ENCODE measurements around the gene GTF3C1.

The GTF3C1 gene

DNA sequence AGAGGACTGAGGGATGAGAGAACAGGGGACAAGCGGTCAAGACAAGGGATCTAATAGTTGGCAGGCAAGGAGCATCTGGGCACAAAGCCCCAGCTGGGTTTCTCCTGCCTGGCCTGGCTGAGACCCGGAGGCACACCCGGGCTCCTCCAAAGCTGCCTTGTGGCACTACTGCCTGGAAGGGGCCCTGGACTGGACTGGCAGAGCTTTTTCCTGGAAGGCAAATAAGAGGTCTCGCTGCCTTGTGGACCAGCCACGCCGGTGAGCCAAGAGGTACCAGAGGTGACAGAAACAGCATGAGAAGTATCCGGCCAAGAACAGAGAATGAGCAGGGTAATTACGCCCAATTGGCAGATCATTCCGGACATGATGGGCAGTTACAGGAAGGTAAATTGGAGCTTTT, 64.6 kb downstream of the GTF3C1 start:
- no peak for DNase-seq

- DNase-seq = no peak
These were observed 66.1 kb downstream of the GTF3C1 start for GRCh38 chr16:27483624-27484023.

DNA sequence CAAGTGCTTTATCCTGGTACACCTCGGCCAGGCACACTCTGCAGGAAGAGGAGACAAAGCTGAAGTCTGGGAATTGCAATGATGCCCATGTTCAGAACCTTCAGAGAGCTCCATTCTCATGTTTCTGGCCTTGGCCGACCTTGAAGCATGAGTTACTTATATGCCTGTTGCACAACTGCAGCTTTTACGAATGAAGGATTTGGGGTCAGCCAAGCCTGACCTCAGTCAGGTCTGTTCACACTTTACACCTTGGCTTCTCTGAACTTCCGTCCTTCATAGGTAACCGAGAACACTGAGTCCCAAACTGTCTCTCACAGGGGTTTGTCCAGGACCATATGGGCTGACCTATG, 66.7 kb downstream of the GTF3C1 start:
- DNase-seq = no peak

GRCh38 chr16:27482397-27483087, 67.2 kb downstream of the GTF3C1 start:
- DNase-seq = no peak

GRCh38 chr16:27481282-27481934, 68.3 kb downstream of the GTF3C1 start:
- no peak for DNase-seq

DNA sequence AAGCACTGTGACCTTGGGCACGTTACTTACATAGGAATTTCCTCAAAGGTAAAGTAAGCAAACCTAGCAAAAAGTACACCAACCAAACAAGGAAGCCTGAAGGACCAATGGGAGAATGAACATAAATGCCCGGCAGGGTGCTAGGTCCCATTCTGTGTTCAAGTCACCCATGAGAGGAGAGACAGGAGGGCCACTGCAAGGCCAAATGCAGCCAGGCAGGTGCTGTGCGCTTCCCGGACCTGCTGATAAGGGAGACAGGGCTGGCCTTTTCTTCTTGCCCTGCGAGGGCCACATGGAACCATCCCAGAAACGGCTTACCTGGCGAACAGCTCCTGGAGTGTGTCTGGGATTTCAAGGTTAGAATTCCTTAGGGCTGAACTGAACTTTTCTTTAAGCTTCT, 69.0 kb downstream of the GTF3C1 start:
- no peak for DNase-seq

- no peak for DNase-seq
These were observed 73.5 kb downstream of the GTF3C1 start for GRCh38 chr16:27476240-27476639.

GRCh38 chr16:27475561-27475960, 74.2 kb downstream of the GTF3C1 start:
- DNase-seq = no peak

GRCh38 chr16:27474921-27475320, 74.8 kb downstream of the GTF3C1 start:
- DNase-seq = no peak

GRCh38 chr16:27474041-27474440, 75.7 kb downstream of the GTF3C1 start:
- DNase-seq = no peak

DNA sequence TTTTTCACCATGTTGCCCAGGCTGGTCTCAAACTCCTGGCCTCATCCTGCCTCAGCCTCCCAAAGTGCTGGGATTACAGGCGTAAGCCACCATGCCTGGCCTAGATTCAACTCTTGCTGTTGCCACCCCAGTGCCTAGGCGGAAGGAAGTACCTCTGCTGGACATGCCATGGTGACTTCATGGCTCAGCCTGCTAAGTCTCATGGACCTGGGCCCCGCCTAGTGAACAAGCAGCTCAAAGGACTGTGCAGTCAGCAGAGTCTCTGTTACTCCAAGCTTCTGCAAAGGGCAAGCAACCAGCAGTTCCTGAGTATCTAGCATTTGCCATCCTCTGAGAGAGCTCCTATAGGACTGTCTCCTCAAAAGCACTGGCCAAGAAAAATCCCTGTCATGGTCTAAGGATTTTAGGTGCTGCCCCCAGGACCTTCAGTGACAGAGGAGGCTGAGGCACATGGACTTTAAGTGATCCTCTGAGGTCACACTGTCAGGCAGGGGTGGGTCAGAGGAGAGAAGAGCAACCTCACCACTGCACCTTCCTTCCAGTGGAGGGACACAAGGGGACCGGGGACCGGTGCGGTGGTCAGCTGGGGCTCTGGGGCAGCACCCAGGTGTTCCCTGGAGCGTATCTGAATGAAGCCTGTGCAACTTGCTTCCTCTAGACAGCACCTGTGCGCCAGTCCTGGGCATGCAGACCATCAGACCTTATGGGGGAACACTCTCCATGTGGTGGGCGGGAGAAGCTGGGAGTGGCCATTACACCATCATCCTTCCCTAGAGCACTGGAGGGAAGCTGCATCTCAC, 76.4 kb downstream of the GTF3C1 start:
- no peak for DNase-seq

DNA sequence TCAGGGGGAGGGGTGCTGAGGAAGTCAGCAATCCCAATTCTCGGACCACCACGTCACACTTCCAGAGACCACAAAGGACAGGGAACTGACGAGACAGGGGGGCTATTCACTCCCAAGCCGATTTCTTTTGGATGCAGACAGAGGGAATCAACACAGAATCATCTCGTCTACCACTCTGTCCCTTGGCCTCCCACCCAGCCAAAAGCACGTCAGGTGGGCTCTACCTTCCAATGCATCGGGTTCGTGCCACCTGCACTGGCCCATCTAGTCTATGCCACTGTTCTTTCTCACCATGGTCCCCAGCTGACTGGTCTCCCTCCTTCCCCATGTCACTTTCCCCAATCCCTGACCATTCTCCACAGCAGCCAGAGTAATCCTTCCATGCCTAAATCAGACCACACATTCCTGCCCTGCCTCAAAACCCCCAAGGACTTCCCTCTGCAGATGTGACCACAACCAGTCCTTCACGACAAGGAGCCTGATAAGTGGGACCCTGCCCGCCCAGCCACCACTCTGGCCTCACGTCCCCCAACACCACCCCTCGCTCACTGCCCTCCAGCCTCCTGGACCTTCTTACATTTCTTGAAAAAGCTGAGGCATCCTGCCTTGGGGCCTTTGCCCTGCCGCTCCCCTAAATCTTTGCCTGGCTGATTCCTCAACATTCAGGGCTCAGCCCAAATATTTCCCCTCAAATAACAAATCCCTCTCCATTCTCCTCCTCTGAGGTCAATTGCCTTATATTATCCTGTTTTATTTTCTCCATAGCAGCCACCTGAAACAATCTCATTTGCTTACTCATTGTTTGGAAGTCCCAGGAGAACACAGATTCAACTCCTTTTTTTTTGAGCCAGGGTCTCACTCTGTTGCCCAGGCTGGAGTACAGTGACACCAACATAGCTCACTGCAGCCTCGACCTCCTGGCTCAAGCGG, 77.4 kb downstream of the GTF3C1 start:
- DNase-seq = no peak

GRCh38 chr16:27471661-27472060, 78.1 kb downstream of the GTF3C1 start:
- no peak for DNase-seq

- DNase-seq = no peak
These were observed 78.9 kb downstream of the GTF3C1 start for GRCh38 chr16:27470567-27471431.

DNA sequence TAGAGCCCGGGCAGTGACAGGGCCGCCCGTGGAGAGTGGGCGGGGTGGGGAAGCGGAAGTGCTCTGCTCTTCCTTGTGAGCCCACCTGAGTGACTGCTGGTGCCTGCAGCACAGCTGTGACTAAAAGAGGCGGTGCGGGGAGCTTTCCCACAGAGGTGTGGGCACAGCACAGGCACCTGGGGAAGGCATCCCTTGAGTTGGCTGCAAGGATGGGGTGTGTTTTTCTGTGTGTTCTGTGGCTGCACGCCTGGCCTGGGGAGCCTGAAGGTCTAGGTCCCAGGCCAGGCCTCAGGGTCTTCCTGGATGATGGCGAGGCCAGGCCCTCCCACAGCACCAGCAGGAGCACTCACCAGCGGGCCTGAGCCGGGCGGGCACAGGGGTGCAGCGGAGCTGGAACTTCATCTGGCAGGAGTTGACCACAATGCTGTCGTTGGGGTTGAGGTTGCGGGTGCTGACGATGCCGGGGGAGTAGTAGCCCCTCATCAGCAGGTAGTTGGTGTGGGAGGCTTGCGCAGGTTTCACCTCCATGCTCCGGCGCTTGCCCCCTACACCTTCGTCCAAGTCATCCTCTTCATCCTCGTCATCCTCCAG, 80.7 kb downstream of the GTF3C1 start:
- no peak for DNase-seq

DNA sequence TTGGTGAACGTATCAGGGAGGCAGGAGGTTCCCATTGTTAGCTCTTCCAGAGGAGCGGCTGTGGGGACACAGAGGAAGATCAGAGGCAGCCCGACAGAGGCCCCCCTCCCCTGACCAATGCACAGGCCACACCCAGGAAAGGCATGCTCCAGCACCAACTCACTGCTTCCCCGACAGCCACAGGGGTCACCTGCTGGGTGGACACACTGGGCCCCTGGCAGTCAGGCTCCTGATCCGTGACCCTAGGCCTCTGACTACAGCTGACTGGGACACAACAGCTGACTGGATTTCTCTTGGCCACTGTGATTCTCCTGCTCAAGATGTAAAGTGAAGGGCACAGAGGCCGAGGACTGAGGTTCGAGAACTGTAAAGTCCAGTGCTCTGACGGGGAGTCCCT, 84.2 kb downstream of the GTF3C1 start:
- DNase-seq = no peak

DNA sequence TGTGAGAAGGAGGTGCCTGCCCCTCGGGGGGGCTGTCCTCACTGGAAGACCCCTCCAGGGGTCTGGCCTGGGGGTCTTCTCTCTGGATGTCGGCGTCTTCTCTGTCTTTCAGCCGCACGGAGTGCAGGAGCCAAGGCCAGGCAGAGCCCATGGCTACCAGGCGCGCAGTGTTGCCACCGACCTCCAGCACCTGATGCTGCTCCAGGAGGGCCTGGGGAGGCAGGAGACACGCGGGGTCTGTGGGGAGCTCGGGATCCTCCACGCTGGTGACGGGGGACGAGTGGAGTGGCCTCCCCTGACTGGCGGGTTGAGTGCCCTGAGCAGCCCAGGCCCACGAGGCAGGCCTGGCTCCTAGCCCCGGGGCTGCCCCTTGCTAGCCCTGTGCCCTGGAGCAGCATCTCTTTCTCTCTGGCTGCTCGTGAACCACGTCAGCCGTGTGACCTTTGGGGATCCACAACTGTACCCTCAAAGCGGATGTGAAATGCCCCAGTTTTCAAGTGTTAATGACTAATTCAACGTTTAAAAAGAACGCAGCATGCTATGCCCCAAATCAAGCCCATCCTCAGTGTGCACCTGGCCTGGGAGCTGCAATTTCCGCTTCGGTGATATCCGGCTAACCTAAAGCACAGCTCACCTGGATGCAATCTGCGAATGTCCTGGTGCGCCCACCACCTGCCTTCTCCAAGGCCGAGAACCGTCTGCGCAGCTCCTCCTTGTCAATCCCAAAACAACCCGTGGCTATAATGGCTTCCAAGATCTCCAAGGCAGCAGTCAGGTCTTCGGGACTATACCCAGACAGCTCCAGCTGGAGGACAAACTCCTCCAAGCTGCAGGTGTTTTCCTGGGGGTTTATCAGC, 84.9 kb downstream of the GTF3C1 start:
- no peak for DNase-seq

DNA sequence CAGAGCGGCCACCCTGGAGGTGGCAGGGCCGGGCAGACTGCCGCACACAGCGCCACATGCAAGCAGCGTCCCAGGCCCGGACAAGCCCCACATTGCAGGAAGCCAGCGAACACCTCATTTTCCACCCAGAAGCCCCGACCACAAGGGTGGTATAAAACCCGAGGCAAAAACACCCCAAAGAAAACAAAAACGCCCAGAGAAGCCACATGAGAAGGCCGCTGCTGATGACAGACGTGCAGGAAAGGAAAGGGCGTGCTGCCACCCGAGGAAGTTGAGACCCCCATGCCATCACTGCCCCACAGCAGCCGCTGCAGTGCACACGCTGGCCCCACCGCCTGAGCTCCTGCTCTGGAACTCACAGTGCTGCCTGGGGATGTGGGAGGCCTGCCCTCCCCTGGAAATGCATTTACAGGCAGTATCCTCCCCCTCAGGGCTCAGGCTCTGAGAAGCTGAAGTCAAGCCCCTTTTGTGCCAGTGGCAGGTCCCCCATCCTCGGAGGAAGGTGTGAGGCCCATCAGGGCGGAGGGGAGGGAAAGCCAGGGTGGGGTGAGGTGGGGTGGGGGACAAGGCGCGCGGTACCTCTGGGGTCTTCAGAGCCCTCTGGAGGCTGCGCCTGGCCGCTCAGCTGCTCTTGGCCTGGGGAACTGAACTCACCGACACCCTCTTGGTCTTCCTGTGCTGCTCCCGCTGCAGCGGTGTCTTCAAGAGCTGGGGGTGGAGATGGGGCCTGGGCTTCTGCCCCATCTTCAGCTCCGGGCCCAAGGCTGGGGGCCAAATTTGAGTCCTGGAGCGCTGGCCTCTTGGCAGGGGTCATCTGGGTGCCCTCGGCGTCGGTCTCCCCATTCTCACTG, 85.7 kb downstream of the GTF3C1 start:
- DNase-seq = no peak

DNA sequence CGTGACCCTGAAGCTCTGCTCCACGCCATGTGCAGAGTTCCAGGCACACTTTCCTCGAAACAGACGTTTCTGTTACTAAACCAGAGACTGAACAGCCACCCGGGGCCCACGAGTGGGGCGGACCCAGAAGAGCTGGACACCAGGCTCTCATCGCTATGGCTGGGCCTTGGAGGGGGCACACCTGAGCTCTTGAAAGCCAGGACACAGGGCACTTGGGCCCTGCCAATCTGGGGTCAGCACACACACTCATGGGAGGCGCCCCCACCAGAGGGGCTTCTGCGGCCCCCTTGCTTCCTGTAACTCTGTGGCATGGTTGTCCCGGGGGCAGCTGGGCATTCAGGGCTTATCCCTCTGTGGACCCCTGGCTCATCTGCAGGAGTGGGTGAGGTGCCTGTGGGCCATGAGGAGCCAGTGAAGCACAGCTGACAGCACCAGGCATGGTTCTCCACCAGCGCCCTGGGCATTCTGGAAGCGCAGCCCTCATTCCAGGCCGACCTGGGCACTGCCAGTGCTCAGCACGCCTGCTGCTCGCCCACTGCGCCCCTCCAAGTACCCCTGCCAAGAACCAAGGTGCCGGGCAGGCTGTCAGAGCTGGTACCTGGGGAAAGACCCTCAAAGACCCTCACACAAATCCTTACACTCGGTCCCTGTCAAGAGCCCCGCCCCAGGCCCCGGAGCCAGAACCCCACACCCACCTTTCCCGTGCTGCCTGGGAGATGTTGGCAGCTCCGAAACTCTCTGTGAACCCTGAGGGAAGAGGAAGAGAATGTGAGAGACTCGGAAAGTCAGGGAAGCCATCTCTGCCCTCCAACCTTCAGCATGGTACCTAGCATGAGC, 86.6 kb downstream of the GTF3C1 start:
- DNase-seq = no peak
